ENCODE measurements around the gene CES2.
A peak's percentile ranks its signal among the peaks of the same experiment; 100 is the strongest.

The CES2 gene

GRCh38 chr16:66918803-66919568 lies 16.3 kb upstream of the CES2 start, which contains the start of gene CDH16:
TSS of gene CDH16 (minus strand) at chr16:66918885. CDS start at chr16:66918065, 820 bp downstream.
- DNase-seq (ENCODE audit: low read depth in 2 of 2) = no peak

DNA sequence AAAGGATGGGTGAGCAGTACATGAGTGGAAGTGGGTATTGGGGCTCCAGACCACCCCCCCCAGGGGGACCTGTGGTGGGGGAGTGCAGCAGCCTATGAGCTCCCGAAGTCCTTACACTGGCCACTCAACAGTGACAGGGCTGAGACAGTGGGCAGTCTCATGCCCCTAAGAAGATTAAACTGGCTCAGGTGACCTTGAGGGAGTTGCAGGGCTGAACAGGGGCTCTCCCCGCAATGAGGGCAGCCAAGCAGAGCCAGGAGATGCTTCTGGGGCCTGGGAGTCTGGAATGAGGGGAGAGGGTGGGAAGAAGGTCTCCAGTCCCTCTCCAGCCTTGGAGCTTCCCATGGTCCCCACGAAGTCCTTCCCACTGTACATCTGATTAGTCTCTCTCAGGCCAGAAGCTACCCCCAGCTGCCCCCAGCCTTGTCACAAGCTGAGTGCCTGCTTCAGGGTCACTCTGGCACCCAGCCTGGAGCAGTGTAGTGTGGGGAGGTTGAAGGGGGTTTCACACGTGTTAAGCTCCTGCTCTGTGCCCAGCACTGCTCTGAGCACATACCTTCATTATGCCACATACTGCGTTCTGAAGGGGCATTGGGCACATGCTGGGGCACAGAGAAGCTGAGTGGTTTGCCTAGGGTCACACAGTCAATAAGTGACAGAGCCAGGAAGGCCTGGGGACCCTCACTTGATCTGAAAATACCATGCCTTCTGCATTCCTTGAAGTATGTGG lies 15.6 kb upstream of the CES2 start:
- no peak for DNase-seq (ENCODE audit: low read depth in 2 of 2)

DNA sequence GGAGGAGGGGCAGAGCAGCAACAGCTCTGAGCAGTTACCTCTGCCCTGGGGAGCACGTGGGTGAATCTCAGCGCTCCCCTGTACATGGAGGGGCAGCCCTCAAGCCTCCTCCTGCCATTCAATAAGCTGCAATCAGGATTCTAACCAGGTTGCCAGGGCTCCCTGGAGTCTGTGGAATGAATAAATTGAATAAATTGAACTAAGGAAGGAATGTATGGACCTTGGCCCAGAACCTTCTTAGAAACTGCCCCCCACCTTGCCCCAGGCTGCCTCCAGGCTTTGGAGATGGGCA lies 15.1 kb upstream of the CES2 start:
- DNase-seq (ENCODE audit: low read depth in 2 of 2) = no peak

DNA sequence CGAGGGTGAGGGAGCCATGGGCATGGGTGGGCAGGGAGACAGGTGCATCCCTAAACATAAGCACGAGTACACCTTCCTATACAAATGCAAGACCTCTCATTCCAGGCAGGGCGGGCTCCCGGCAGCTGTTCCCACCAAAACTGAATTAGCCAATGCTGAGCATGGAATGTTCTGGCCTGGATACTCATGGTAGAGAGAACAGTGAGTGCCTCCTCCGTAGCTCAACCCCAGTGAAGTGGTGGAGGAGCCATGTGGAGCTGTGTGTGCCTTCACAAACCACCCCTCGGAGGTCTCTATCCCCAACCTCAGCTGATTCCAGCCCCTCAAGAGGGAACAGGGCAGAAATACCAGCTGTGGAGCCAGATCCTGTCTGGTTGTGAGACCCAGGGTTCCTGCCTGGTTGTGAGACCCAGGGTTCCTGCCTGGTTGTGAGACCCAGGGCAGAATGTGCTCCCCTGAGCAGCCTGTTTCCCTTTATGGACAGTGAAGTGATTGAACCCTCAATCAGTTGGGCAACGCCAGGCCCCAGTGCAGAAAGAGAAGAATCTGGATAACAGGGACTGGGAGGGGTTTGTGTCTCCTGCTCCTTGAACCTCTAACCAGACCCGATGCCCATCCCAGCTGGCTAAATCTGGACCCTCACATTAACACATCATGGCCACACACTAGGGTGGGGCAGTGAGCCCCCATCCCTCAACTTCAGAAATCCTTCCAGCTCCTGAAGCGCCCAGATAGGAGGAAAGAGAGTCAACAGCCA lies 14.2 kb upstream of the CES2 start:
- no peak for DNase-seq (ENCODE audit: low read depth in 2 of 2)

DNA sequence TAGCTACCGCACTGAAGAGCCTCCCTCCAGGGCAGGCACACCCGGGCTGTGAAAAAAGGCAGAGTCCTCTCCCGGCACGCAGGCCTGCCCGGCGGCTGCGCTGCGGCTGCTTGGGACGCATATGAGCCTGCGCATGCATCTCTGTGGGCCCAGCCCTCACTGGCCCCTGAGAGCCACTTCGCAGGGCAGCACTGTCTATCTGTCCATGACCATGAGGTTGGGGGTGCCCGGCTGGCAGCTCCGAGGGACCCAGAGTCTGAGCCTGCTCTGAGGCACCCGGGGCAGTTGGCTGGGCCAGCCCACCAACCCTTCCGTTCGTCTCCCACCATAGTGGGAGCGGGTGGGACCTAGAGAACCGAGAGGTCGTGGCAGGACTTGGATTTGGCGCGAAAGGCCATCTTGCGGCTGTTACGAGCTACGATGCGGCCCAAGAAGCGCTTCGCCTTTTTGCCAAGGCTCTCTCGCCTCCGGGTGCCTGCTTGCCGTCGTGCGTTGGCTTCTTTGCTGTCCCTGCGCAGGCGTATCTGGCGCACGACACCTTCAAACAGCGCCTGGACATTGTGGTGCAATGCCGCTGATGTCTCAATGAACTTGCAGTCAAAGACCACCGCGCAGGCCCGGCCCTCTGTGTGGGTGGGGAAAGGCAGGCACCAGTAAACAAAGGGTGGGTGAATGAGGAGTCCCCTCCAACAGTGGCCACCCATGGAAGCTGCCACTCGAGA lies 13.4 kb upstream of the CES2 start:
- no peak for DNase-seq (ENCODE audit: low read depth in 2 of 2)

DNA sequence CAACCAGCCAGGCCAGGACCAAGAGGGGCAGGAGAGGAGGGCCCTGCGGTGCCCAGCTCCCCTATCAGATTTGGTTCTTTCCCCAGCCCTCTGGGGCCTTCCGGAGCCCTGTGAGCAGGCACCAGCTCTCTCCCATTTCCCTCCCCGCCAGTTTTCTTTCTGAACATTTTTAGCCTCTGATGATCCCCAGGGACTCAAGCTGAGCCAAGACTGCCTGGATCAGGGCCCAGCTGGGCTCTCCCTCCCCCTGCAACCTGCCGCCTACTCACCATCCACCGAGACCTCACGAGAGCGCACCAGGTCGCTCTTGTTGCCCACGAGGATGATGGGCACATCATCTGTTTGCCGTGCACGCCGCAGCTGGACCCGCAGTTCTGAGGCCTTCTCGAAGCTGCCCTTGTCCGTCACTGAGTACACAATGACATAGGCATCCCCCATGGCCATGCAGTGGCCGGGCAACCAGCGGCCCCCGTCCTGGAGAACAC lies 12.0 kb upstream of the CES2 start:
- no peak for DNase-seq (ENCODE audit: low read depth in 2 of 2)

GRCh38 chr16:66923866-66924265 lies 11.4 kb upstream of the CES2 start:
- DNase-seq (ENCODE audit: low read depth in 2 of 2) = no peak

DNA sequence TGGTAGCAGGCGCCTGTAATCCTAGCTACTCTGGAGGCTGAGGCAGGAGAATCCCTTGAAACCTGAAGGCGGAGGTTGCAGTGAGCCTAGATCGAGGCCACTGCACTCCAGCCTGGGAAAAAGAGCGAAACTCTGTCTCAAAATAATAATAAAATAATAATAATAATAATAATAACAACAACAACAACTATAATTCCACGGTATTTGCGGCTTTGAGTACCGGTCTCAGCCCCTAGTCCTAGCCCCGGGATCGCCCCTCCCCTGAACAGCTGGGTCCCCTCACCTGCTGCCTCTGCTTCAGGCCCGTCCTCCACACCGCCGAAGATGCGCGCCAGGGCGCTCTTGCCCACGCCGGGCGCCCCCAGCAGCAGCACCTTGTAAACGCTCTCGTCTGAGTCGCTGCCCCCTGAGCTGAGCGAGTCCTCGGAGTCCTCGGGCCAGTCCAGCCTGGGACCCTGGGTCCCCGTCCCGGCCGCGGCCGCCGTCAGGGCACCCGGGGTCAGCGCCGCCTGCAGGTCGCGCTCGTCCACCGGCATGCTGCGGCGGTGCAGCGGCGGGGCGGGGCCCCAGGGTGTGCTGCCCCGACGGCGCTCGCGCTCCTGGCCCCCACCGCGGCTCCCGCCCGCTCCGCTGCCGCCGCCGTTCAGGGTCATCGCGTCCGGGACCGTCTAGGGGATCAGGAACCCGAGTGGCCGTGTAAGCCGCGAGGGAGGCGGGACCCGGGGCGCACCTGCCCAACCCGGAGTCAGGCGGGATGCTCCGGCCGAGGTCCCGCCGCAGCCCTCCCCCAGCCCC lies 10.6 kb upstream of the CES2 start:
- no peak for DNase-seq (ENCODE audit: low read depth in 2 of 2)

- DNase-seq (ENCODE audit: low read depth in 2 of 2) = no peak
These were observed 9.9 kb upstream of the CES2 start, which contains the start of gene RRAD for GRCh38 chr16:66925322-66925840. TSS of gene RRAD (minus strand) at chr16:66925535. CDS start at chr16:66925179, 356 bp downstream.

GRCh38 chr16:66926171-66926947 lies 9.0 kb upstream of the CES2 start:
- no peak for DNase-seq (ENCODE audit: low read depth in 2 of 2)

DNA sequence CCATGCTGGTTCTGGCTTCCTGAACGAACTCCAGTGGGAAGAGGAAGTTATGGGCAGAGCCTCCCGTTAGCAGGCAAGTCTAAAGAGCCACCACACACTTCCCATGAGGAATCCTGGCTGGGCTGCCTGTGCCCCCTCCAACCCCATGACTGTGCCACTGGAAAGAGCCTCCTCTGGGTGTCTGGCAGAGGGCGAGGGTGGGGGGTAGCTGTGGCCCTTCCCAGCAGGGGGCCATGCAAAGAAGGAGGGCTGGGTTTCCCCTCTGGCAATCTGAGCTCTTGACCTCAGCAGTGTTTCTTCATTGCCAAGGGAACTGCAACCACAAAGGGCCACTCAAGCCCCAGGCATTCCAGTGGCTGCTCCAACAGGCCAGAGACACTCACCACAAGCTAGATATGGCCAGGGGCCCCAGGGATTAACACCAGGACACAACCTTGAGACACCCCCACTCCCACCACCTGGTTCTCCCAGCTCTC lies 8.3 kb upstream of the CES2 start:
- DNase-seq (ENCODE audit: low read depth in 2 of 2) = no peak

DNA sequence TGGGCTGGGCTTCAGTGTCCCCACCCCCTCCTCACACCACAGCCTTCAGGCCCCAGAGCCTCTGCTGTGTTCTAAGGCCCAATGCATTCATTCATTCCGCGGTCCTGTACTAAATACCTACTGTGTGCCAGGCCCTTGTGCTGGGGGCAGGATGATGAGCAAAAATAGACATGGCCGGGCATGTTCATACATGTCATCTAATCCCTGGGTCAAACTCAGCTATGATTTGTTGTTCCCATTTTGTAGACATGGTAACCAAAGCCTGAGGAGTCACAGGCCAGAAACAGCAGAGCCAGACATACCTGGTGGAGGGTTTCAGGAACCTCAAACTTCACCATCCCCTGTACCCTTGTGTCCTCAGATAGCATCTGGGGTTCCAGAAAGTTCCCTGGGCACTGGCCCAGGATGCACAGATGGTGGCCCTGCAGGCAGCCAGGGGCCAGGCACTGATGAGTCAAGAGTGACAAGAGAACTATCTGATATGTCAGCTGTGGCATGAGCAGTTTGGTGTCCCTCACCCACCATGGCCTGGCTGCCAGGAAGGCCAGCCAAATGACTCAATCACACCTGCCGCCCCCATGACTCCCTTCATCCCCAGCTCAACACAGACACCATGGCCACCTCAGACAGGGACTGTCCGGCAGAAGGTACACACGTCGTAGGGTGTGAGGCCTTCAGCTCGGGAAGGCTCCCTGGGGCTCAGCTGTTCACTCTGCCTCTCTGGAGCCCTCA lies 7.2 kb upstream of the CES2 start:
- no peak for DNase-seq (ENCODE audit: low read depth in 2 of 2)

GRCh38 chr16:66928702-66929388 lies 6.5 kb upstream of the CES2 start:
- no peak for DNase-seq (ENCODE audit: low read depth in 2 of 2)

DNA sequence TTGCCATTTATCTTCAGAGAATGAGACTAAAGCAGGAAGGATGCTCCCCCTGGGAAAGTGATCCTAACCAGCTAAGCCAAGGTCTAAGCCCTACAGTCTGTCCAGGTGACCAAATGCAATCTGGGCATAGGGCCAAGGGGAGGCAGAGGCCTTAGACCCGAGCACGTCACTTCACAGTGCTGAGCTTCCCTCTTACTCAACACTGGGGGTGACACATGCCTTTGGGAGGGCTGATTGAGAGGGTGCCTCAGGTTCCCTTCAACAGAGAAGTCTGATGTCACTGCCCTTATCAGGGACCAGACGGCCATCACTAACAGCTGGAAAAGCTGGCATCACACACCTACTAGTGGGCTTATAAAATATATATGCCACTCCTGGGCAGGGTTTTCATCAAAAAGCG lies 5.1 kb upstream of the CES2 start:
- no peak for DNase-seq (ENCODE audit: low read depth in 2 of 2)

GRCh38 chr16:66931665-66932064 lies 3.7 kb upstream of the CES2 start:
- DNase-seq (ENCODE audit: low read depth in 2 of 2) = no peak

DNA sequence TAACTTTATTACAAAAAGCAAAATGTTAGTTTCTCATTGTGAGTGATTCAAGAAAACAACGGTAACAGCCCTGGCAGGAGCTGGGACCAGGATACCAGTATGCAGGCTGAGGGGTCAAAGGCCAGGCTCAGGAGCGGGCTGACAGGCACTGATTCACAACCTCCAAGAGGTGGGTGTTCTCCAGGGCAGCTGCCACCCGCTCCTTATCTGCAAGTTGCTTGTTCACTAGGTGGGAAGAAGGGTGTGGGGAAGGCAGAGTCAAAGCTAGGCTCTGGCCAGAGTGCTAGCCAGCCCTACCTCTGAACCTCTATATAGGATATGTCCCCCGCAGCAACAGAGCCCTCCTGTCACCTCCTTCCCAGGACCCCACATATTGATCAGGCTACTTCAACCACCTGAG lies 3.2 kb upstream of the CES2 start:
- no peak for DNase-seq (ENCODE audit: low read depth in 2 of 2)

DNA sequence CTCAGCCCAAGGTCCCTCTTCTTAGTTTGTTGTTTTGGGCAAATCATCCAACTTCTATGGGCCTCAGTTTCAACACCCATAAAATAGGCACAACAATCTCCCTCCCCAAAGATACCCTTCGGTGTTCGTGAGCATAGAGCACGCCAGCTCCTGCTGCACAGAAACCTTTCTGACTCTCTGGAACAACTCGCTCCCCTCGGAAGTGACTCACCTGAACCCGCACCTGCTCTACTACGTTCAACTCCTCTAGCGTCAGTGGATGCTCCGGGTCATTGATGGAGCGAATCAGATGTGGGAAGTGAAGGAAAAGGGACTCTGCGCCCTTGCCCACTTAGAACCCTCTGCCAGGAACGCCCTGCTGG lies 1.6 kb upstream of the CES2 start:
- DNase-seq (ENCODE audit: low read depth in 2 of 2) = peak in 1 of 2 donors; percentile 40

GRCh38 chr16:66934138-66934838 lies 1.0 kb upstream of the CES2 start, which contains the start of gene CIAO2B:
TSS of gene CIAO2B (minus strand) at chr16:66934402. CDS start at chr16:66934364, 38 bp downstream.
- DNase-seq (ENCODE audit: low read depth in 2 of 2) = peak; percentile 78 to 82
